Measurements from ENCODE around the gene CELF4.

DNA sequence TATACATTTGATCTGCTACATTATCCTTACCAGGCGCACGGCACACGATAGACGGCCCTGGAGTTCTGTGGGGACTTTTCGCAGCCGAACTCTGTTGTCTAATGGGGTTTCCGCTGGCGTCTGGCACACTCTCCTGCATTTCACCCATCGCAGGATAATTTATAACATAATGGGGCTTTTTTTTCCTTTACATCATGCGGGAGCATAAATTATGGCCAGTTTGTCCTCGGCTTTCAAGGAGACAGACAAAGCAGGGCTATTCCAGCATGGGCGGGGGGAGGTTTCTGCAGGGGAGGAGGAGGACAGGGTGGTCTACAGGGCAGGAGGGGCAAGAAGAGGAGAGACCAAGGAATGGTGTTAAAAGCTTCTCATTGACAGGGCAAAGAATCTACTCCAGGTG is 279.8 kb downstream of the CELF4 start:
- TF ChIP-seq CEBPB (IDR thresholded peaks at IDR 0.05) (no peak), YY1 (IDR thresholded peaks at IDR 0.05; ENCODE audit: low read depth) (no peak), RAD21 (IDR thresholded peaks at IDR 0.05; ENCODE audit: low read depth) (no peak), EGR1 (IDR thresholded peaks at IDR 0.05) (no peak), EP300 (IDR thresholded peaks at IDR 0.05; ENCODE audit: borderline replicate concordance) (no peak), TCF12 (IDR thresholded peaks at IDR 0.05; ENCODE audit: low read depth) (no peak)
- TF ChIP-seq, protein P1, sequence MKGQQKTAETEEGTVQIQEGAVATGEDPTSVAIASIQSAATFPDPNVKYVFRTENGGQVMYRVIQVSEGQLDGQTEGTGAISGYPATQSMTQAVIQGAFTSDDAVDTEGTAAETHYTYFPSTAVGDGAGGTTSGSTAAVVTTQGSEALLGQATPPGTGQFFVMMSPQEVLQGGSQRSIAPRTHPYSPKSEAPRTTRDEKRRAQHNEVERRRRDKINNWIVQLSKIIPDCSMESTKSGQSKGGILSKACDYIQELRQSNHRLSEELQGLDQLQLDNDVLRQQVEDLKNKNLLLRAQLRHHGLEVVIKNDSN (IDR thresholded peaks at IDR 0.05), result no peak

Measured in Ishikawa (cell line).